ENCODE measurements around the gene SYTL3.
"Not testable (repeated sequence)": the region's sequence is repeated elsewhere in the genome, so short reads cannot be mapped to it uniquely, and the experiment has no call there.

The SYTL3 gene

GRCh38 chr6:158642097-158642601, 7.7 kb upstream of the SYTL3 start:
- DNase-seq: no peak

- DNase-seq: no peak
Observed at GRCh38 chr6:158643836-158644230, 6.0 kb upstream of the SYTL3 start.

GRCh38 chr6:158644231-158645063, 5.4 kb upstream of the SYTL3 start, which contains the start of gene DYNLT1:
Gene DYNLT1 (minus strand): TSS chr6:158644743. CDS start chr6:158644708, 35 bp downstream.
- peak; percentile 96 for DNase-seq

GRCh38 chr6:158645064-158646022, 4.5 kb upstream of the SYTL3 start:
- peak; percentile 60 for DNase-seq

- DNase-seq: peak; percentile 62
Observed at GRCh38 chr6:158646023-158646910, 3.6 kb upstream of the SYTL3 start.

GRCh38 chr6:158647501-158647900, 2.4 kb upstream of the SYTL3 start:
- no peak for DNase-seq

GRCh38 chr6:158648682-158649131, 1.1 kb upstream of the SYTL3 start:
- peak; percentile 62 for DNase-seq

- DNase-seq: peak; percentile 24
Observed at GRCh38 chr6:158651981-158652737, 2.3 kb downstream of the SYTL3 start.

GRCh38 chr6:158653577-158654354, 3.9 kb downstream of the SYTL3 start:
- peak; percentile 94 for DNase-seq

- no peak for DNase-seq
Observed at GRCh38 chr6:158654498-158654897, 4.6 kb downstream of the SYTL3 start.

- DNase-seq: no peak
Observed at GRCh38 chr6:158654960-158655489, 5.2 kb downstream of the SYTL3 start.

GRCh38 chr6:158655569-158656450, 6.0 kb downstream of the SYTL3 start:
- no peak for DNase-seq

- not testable (repeated sequence) for DNase-seq
Observed at GRCh38 chr6:158656986-158657385, 7.1 kb downstream of the SYTL3 start.

- peak; percentile 74 for DNase-seq
Observed at GRCh38 chr6:158660333-158660754, 10.5 kb downstream of the SYTL3 start.

GRCh38 chr6:158661156-158661685, 11.4 kb downstream of the SYTL3 start:
- DNase-seq: no peak

- no peak for DNase-seq
Observed at GRCh38 chr6:158662607-158662953, 12.7 kb downstream of the SYTL3 start.

- DNase-seq: peak; percentile 48
Observed at GRCh38 chr6:158662954-158663624, 13.2 kb downstream of the SYTL3 start.

- DNase-seq: peak; percentile 45
Observed at GRCh38 chr6:158663625-158664165, 13.8 kb downstream of the SYTL3 start.

Data from activated effector memory CD4-positive, alpha-beta T cell treated with anti-CD3 and anti-CD28 coated beads, Interleukin-2, amount 50 U/mL, for 16 hours (primary cell).